Mesothelial cell of epicardium (in vitro differentiated cells): Measurements from ENCODE around the gene TOM1L1. TPM values are rescaled to one million over a fixed set of nuclear protein-coding genes. Genes with fewer than 3 reads are reported as not detected.
"Not testable (repeated sequence)": the region's sequence is repeated elsewhere in the genome, so short reads cannot be mapped to it uniquely, and the experiment has no call there.

Experiments
- DNase-seq, 2 experiments: peaks; one replicate each; pipeline ENCODE4 v3.0.0; 2021; ENCODE audit warnings: low spot score in 2 of 2; ENCODE audit not compliant: unreplicated experiment in 2 of 2
- H3K27ac Mint-ChIP-seq: 2 replicates; pipeline ENCODE4 v1.8.0; 2021; ENCODE audit warnings: mixed read lengths
- H3K27me3 Mint-ChIP-seq: 2 replicates; pipeline ENCODE4 v1.8.0; 2021; ENCODE audit warnings: low read depth, mixed read lengths
- H3K36me3 Mint-ChIP-seq: 2 replicates; pipeline ENCODE4 v1.8.0; 2021; ENCODE audit warnings: mixed read lengths
- H3K4me1 Mint-ChIP-seq: 2 replicates; pipeline ENCODE4 v1.8.0; 2021; ENCODE audit warnings: mixed read lengths
- H3K4me3 Mint-ChIP-seq: 2 replicates; pipeline ENCODE4 v1.8.0; 2021; ENCODE audit warnings: mild to moderate bottlenecking, moderate library complexity, mixed read lengths
- H3K9me3 Mint-ChIP-seq: 2 replicates; pipeline ENCODE4 v1.8.0; 2021; ENCODE audit warnings: mixed read lengths
- total RNA-seq: library from RNA; stranded (reverse); gene quantifications from 3 replicates; pipeline ENCODE4 v1.2.1, GENCODE V29; 2021
- TF ChIP-seq, protein P1 (sequence below): fragments of 200-600 bp; sonication (generic); IDR thresholded peaks from one replicate; pipeline ENCODE4 v1.5.0; 2021; ENCODE audit warnings: antibody characterized with exemption; ENCODE audit not compliant: unreplicated experiment

Gene TOM1L1
- total RNA-seq, 1 donor from 2014 or later, result 47.8 TPM

DNA sequence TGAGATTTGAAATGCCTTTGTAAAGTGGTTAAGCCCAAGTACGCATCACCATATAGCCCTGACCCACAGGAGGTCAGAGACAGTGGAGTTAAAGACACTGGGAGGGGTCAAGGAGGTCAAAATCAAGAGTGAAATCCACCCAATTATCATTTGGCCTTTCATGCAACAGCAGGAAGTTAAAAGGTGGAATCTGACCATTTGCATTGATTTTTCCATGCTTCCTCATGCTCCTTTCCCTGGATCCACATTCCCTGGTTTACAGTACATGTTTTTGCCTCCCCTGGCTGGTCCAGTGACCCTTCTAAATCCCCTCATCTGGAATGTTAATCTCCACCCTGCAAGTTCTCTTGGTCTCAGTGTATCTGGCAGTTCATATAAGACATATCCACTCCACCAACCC lies 36.6 kb upstream of the TOM1L1 start:
- TF ChIP-seq, protein P1, sequence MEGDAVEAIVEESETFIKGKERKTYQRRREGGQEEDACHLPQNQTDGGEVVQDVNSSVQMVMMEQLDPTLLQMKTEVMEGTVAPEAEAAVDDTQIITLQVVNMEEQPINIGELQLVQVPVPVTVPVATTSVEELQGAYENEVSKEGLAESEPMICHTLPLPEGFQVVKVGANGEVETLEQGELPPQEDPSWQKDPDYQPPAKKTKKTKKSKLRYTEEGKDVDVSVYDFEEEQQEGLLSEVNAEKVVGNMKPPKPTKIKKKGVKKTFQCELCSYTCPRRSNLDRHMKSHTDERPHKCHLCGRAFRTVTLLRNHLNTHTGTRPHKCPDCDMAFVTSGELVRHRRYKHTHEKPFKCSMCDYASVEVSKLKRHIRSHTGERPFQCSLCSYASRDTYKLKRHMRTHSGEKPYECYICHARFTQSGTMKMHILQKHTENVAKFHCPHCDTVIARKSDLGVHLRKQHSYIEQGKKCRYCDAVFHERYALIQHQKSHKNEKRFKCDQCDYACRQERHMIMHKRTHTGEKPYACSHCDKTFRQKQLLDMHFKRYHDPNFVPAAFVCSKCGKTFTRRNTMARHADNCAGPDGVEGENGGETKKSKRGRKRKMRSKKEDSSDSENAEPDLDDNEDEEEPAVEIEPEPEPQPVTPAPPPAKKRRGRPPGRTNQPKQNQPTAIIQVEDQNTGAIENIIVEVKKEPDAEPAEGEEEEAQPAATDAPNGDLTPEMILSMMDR, result no peak
- DNase-seq, result no peak
- Mint-ChIP-seq H3K27me3 (no peaks in the 10 kb centered on the region), H3K4me1 (peaks cover 16% of the 10 kb centered on the region), H3K9me3 (no peaks in the 10 kb centered on the region), H3K36me3 (no peaks in the 10 kb centered on the region), H3K27ac (no peak overlapping the region), H3K4me3 (no peak overlapping the region)

DNA sequence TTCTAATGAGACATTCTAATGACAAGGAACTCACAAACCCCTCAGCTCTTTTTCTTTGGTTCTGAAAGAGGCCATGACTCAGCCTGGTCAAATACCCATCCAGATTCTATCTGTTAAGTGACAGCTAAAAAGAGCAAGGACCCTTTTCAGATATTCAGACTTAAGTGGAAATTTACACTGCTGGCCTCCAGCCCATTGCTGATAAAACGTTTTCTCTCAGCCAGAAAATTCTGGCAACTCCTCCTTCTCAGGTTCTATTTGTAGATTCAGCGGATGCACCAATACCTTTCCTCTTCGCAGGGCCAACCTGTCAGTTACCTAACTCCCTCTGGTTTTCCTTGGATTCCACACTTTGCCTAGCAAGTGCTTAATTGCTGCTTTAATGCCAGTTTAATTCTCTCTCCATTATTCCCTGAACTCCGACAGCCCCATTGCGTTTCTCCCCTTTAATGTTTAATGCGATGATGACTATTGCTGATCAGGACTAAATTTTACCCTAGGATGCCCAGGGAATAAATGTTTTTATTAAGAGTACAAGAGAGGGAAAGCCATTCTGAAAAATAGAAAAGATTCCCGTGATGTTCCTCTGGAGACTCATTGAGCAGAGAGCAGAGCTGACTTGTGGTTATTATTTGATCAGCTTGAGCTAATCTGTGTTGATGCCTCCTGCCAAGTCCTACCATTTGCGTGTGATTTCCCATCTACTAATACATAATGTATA lies 35.9 kb upstream of the TOM1L1 start:
- DNase-seq, result no peak
- no peaks in the 10 kb centered on the region for H3K36me3 Mint-ChIP-seq
- peaks cover 16% of the 10 kb centered on the region for H3K4me1 Mint-ChIP-seq
- H3K4me3 Mint-ChIP-seq, result no peak overlapping the region
- H3K9me3 Mint-ChIP-seq, result no peaks in the 10 kb centered on the region
- no peak overlapping the region for H3K27ac Mint-ChIP-seq
- TF ChIP-seq, protein P1, result no peak
- no peaks in the 10 kb centered on the region for H3K27me3 Mint-ChIP-seq

DNA sequence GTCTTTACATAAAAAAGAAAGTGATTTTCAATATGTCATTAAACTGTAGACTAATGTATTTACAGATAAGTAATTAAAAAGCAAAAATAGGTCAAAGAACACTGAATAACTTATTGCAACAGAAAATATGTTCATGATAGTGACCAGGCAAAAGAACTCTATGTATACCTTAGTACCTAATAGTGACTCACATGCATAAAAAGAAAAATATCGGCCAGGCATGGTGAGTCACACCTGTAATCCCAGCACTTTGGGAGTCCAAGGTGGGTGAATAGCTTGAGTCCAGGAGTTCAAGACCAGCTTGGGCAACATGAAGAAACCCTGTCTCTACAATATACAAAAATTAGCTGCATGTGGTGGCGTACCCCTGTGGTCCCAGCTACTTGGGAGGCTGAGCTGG lies 33.0 kb upstream of the TOM1L1 start:
- H3K36me3 Mint-ChIP-seq, result no peaks in the 10 kb centered on the region
- no peaks in the 10 kb centered on the region for H3K27me3 Mint-ChIP-seq
- peaks cover 8% of the 10 kb centered on the region for H3K4me1 Mint-ChIP-seq
- no peak overlapping the region for H3K27ac Mint-ChIP-seq
- TF ChIP-seq, protein P1, result no peak
- no peak for DNase-seq
- no peaks in the 10 kb centered on the region for H3K9me3 Mint-ChIP-seq
- H3K4me3 Mint-ChIP-seq, result no peak overlapping the region

DNA sequence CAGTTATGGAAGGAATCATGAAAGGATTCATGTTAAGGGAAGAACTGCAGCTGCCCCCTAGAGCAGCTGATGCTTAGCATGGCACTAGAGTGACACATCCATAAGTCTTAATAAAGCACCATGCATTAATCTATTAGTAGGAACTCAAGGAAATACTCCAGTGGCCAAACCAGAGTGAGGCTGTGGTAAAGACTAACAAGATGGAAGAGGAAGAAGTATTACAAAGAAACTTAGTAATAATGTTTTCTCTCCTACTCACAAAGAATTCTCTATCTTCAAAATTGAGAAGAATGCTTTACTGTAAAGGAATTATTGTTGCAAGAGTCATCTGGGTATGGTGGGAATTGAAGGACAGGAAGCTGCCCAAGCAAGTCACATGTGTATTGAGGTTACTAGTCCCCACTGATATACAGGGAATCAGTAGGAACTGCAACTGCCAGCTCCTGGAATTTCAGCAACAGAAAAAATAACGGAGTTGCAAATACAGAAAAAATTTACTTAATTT lies 29.9 kb upstream of the TOM1L1 start:
- Mint-ChIP-seq H3K9me3 (no peaks in the 10 kb centered on the region), H3K4me3 (no peak overlapping the region), H3K4me1 (no peaks in the 10 kb centered on the region), H3K27ac (no peak overlapping the region), H3K27me3 (no peaks in the 10 kb centered on the region), H3K36me3 (no peaks in the 10 kb centered on the region)
- TF ChIP-seq, protein P1, result no peak
- DNase-seq, result no peak

DNA sequence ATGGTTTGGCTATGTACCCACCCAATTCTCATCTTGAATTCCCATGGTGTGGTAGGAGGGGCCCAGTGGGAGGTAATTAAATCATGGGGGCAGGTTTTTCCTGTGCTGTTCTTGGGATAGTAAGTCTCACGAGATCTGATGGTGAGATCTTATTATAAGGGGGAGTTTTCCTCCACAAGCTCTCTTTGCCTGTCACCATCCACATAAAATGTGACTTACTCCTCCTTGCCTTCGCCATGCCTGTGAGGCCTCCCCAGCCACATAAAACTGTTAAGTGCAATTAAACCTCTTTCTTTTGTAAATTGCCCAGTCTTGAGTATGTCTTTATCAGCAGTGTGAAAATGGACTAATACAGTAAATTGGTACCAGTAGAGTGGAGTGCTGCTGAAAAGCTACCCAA lies 24.7 kb upstream of the TOM1L1 start:
- DNase-seq, H3K4me3 Mint-ChIP-seq, H3K27ac Mint-ChIP-seq, H3K27me3 Mint-ChIP-seq, H3K36me3 Mint-ChIP-seq, H3K4me1 Mint-ChIP-seq: not testable (repeated sequence)
- H3K9me3 Mint-ChIP-seq, result peaks cover 17% of the 10 kb centered on the region

DNA sequence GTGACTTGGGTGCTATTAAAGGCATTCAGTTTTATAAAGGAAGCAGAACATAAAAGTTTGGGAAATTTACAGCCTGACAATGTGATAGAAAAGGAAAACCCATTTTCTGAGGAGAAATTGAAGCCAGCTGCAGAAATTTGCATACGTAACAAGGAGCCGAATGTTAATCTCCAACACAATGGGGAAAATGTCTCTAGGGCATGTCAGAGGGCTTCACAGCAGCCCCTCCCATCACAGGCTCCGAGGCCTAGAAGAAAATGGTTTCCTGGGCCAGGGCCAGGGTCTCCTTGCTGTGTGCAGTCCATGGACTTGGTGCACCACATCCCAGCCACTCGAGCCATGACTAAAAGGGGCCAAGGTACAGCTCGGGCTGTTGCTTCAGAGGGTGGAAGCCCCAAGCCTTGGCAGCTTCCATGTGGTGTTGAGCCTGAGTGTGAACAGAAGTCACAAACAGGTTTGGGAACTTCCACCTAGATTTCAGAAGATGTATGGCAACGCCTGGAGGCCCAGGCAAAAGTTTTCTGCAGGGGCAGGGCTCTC lies 23.9 kb upstream of the TOM1L1 start:
- Mint-ChIP-seq H3K36me3 (no peaks in the 10 kb centered on the region), H3K9me3 (peaks cover 17% of the 10 kb centered on the region), H3K27ac (no peak overlapping the region)

More for the DNA sequence above, 23.9 kb upstream of the TOM1L1 start:
- TF ChIP-seq, protein P1, result no peak
- Mint-ChIP-seq H3K4me1 (no peaks in the 10 kb centered on the region), H3K4me3 (no peak overlapping the region), H3K27me3 (no peaks in the 10 kb centered on the region)
- DNase-seq, result no peak
